IMR-90 (cell line): ENCODE results near the gene FAR2. TPM values are rescaled to one million over a fixed set of nuclear protein-coding genes. Genes with fewer than 3 reads are reported as not detected.

Experiments used
- ATAC-seq: fragments of 200-7000 bp; cut with Tn5 transposase; 2 replicates; pipeline ENCODE4 v1.9.1; 2020; ENCODE audit warnings: low read depth, mild to moderate bottlenecking, moderate library complexity
- BruUV-seq: library from RNA; stranded (reverse); fragments of 400-500 nt; replicated peaks from 2 replicates; lab custom pipeline; 2021; lab: Mats Ljungman, UMichigan
- CTCF ChIA-PET: fragments of 300-600 bp; formaldehyde crosslinking; extraction: SDS; loops from one replicate; lab custom pipeline; 2021; ENCODE audit warnings: antibody characterized with exemption; lab: Yijun Ruan, JAX
- POLR2A ChIA-PET: fragments of 300-600 bp; sonication (Branson Sonifier 250); formaldehyde crosslinking; loops from one replicate; lab custom pipeline; 2022; ENCODE audit warnings: antibody characterized with exemption; ENCODE audit not compliant: unreplicated experiment; lab: Charles Lee
- DNase-seq: peaks from one replicate; pipeline ENCODE4 v3.0.0; 2013
- H2AFZ ChIP-seq: replicated peaks from 2 replicates; pipeline ENCODE3; 2013; ENCODE audit warnings: low read length, mild to moderate bottlenecking; ENCODE audit not compliant: poor library complexity
- H2AK5ac ChIP-seq: 2 replicates; pipeline ENCODE4 v1.6.1; 2013; ENCODE audit warnings: low read depth, low read length, inconsistent platforms
- H2AK9ac ChIP-seq: replicated peaks from 2 replicates; pipeline ENCODE3; 2013; ENCODE audit warnings: mild to moderate bottlenecking, low read depth, low read length, moderate library complexity; ENCODE audit not compliant: poor library complexity
- H2BK120ac ChIP-seq: 2 replicates; pipeline ENCODE4 v1.6.1; 2013; ENCODE audit warnings: low read depth, low read length, inconsistent platforms
- H2BK15ac ChIP-seq: 3 replicates; pipeline ENCODE4 v1.6.1; 2013; ENCODE audit warnings: low read depth, low read length, inconsistent platforms
- H2BK20ac ChIP-seq: 2 replicates; pipeline ENCODE4 v1.6.1; 2013; ENCODE audit warnings: low read depth, mild to moderate bottlenecking, inconsistent platforms, low read length, moderate library complexity
- H2BK5ac ChIP-seq: 2 replicates; pipeline ENCODE4 v1.6.1; 2013; ENCODE audit warnings: mild to moderate bottlenecking, low read depth, low read length, inconsistent platforms; ENCODE audit not compliant: poor library complexity, severe bottlenecking
- H3K14ac ChIP-seq: replicated peaks from 2 replicates; pipeline ENCODE4 v1.6.1; 2013; ENCODE audit warnings: low read depth, low read length, inconsistent platforms
- H3K18ac ChIP-seq: 2 replicates; pipeline ENCODE4 v1.6.1; 2013; ENCODE audit warnings: low read depth, low read length, control low read depth
- H3K23ac ChIP-seq: 2 replicates; pipeline ENCODE4 v1.6.1; 2013; ENCODE audit warnings: low read depth, low read length, inconsistent platforms
- H3K27ac ChIP-seq: 2 replicates; pipeline ENCODE4 v1.5.1; 2013; ENCODE audit warnings: mild to moderate bottlenecking, control low read depth, low read length; ENCODE audit not compliant: insufficient read depth
- H3K27me3 ChIP-seq: 2 replicates; pipeline ENCODE4 v1.6.1; 2013; ENCODE audit warnings: low read length; ENCODE audit not compliant: control insufficient read depth, insufficient read depth
- H3K36me3 ChIP-seq: 2 replicates; pipeline ENCODE4 v1.6.1; 2013; ENCODE audit warnings: low read length, mixed read lengths; ENCODE audit not compliant: control insufficient read depth, insufficient read depth
- H3K4ac ChIP-seq: 2 replicates; pipeline ENCODE4 v1.6.1; 2013; ENCODE audit warnings: low read depth, low read length, inconsistent platforms
- H3K4me1 ChIP-seq: 2 replicates; pipeline ENCODE4 v1.6.1; 2013; ENCODE audit warnings: low read length, mixed read lengths; ENCODE audit not compliant: control insufficient read depth, insufficient read depth
- H3K4me2 ChIP-seq: 2 replicates; pipeline ENCODE4 v1.6.1; 2013; ENCODE audit warnings: low read depth, mild to moderate bottlenecking, control low read depth, low read length, moderate library complexity
- H3K4me3 ChIP-seq: 2 replicates; pipeline ENCODE4 v1.5.1; 2013; ENCODE audit warnings: low read depth, mild to moderate bottlenecking, control low read depth, low read length, moderate library complexity; ENCODE audit not compliant: insufficient read depth
- H3K56ac ChIP-seq: 2 replicates; pipeline ENCODE4 v1.6.1; 2013; ENCODE audit warnings: low read length, inconsistent platforms; ENCODE audit not compliant: insufficient read depth; ENCODE audit errors: extremely low read depth
- H3K79me1 ChIP-seq, 2 experiments: 2 replicates each; pipeline ENCODE4 v1.6.1; 2013; ENCODE audit warnings: low read length in 2 of 2, inconsistent platforms in 1 of 2, low read depth in 1 of 2
- H3K9ac ChIP-seq: 2 replicates; pipeline ENCODE4 v1.6.1; 2013; ENCODE audit warnings: low read depth, low read length, control low read depth
- H3K9me1 ChIP-seq: 2 replicates; pipeline ENCODE4 v1.6.1; 2013; ENCODE audit warnings: low read length, inconsistent platforms; ENCODE audit not compliant: insufficient read depth
- H3K9me3 ChIP-seq: 2 replicates; pipeline ENCODE4 v1.6.1; 2013; ENCODE audit warnings: low read length; ENCODE audit not compliant: control insufficient read depth, insufficient read depth
- H4K20me1 ChIP-seq: 2 replicates; pipeline ENCODE4 v1.6.1; 2013; ENCODE audit warnings: low read length, inconsistent platforms; ENCODE audit not compliant: insufficient read depth
- H4K5ac ChIP-seq: 2 replicates; pipeline ENCODE4 v1.6.1; 2013; ENCODE audit warnings: mild to moderate bottlenecking, low read depth, low read length, control low read depth
- H4K8ac ChIP-seq, 2 experiments: 2 replicates each; pipeline ENCODE4 v1.6.1; 2013; ENCODE audit warnings: low read depth in 2 of 2, low read length in 2 of 2, control low read depth in 1 of 2, inconsistent platforms in 1 of 2
- H4K91ac ChIP-seq: 2 replicates; pipeline ENCODE4 v1.6.1; 2013; ENCODE audit warnings: low read depth, low read length, inconsistent platforms; ENCODE audit not compliant: insufficient read depth
- MXI1 ChIP-seq: IDR thresholded peaks from 2 replicates; pipeline ENCODE4 v1.6.1; 2012; ENCODE audit warnings: low read depth, mild to moderate bottlenecking, low read length, moderate library complexity, borderline replicate concordance
- WGBS, 2 experiments: methylation state at CpG; one replicate each; pipeline versions ENCODE4 v1.1.5 to v1.1.7; 2013; ENCODE audit warnings: missing lambda C conversion rate in 2 of 2; ENCODE audit not compliant: insufficient read length in 1 of 2; ENCODE audit errors: extremely low coverage in 2 of 2; 5-methylcytosine and 5-hydroxymethylcytosine counted together
- dilution Hi-C: fragments of 300-500 bp; cut with HindIII; formaldehyde crosslinking; loops from one replicate; pipeline ENCODE4 v1.14.3; 2018; ENCODE audit warnings: low sequenced_read_pairs; ENCODE audit not compliant: unreplicated experiment
- in situ Hi-C: fragments of 300-500 bp; cut with MboI; formaldehyde crosslinking; loops from 3 replicates; pipeline ENCODE4 v1.14.3; 2019; ENCODE audit warnings: low sequenced_read_pairs, inconsistent platforms, mixed read lengths
- intact Hi-C: fragments of 100-400 bp; cut with micrococcal nuclease; formaldehyde crosslinking; loops from 2 replicates; pipeline ENCODE4 v1.10.0; 2022
- polyA plus RNA-seq, 3 experiments: library from polyadenylated mRNA; depleted of rRNA; stranded (reverse); fragments of >200 nt; gene quantifications; 2 replicates each; pipeline ENCODE4 v1.2.3, GENCODE V29; 2012; ENCODE audit warnings: low replicate concordance in 1 of 3
- total RNA-seq: library from RNA; depleted of rRNA; stranded (reverse); fragments of >200 nt; gene quantifications from 2 replicates; pipeline ENCODE4 v1.2.3, GENCODE V29; 2012

The FAR2 gene
- total and polyA plus RNA-seq, 2 of the 4 experiments (the other 2 are of a cell fraction), result 1.1 to 2.0 TPM

DNA sequence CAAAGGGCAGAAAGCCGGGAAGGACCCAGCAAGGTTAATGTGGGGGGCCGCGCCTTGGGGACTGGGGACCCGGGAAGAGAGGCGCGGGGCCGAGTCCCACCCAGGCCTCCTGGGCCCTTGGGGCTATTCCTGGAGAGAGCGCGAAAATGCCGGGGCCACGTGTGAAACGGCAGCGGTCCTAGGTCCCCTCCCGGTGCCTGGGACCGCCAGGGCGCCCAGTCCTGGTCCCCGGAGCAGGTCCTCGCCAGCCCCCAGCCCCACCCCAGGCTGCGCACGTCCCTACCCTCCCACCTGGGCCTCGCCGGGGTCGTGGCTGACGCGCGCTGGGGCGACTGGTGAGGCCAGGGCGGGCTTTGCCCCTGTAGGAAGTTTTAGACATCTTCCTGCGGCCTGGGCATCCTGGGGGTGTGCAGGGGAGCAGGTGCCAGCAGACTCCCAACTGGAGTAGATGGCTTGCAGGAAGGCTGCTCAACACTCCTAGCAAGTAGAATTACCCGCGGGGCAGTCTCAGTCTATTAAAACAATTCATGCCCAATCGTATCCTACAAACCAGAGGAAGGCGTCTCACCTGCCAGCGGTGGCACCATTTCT lies 708 bp downstream of the FAR2 start:
- Histone ChIP-seq H3K23ac (no peak overlapping the region), H3K56ac (no peak overlapping the region), H2BK5ac (no peak overlapping the region), H3K27ac (no peak overlapping the region), H3K4me3 (peak overlapping the region; percentile 76), H4K5ac (no peak overlapping the region), H3K4ac (no peak overlapping the region), H3K18ac (no peak overlapping the region), H3K4me2 (peak overlapping the region; percentile 90; the same call in 1 of the 2 replicates), H2BK20ac (no peak overlapping the region), H2BK15ac (no peak overlapping the region), H2AFZ (peak overlapping the region; percentile 91), H3K79me1 (no peaks in the 10 kb centered on the region), H3K36me3 (no peaks in the 10 kb centered on the region), H3K9me3 (no peaks in the 10 kb centered on the region), H3K9ac (no peak overlapping the region), H4K20me1 (no peaks in the 10 kb centered on the region), H2AK9ac (no peak overlapping the region), H3K27me3 (peaks cover 8% of the 10 kb centered on the region; the same call in 1 of the 2 replicates), H2BK120ac (no peak overlapping the region), H2AK5ac (no peak overlapping the region), H4K8ac (no peak overlapping the region; a peak in 2 of 4 replicates), H3K4me1 (peaks cover 4% of the 10 kb centered on the region; the same call in 1 of the 2 replicates), H4K91ac (no peak overlapping the region), H3K14ac (no peak overlapping the region), H3K9me1 (no peaks in the 10 kb centered on the region)
- intact Hi-C loops, result no loop called here
- no peak for TF ChIP-seq MXI1
- 3% methylated on average over 6 of the region's 34 CpGs; no CpG with 5 or more reads in 1 of the 2 experiments for WGBS, 2 experiments
- in situ Hi-C loops, result no loop called here
- ChIA-PET CTCF (no interaction called here), POLR2A (no interaction called here)
- ATAC-seq, result no peak
- dilution Hi-C loops, result no loop called here
- no peak for DNase-seq
- BruUV-seq, result no TSS peak
